ENCODE measurements around the gene MSTN.

- TF ChIP-seq POLR2A (IDR thresholded peaks at IDR 0.05) (no peak), CTCF (IDR thresholded peaks at IDR 0.05) (no peak)
These were observed 47.6 kb upstream of the MSTN start for GRCh38 chr2:190110131-190110530.

All from transverse colon (tissue), 3 donors.